ENCODE measurements around the gene SLC9A1.

GRCh38 chr1:27116697-27117096 is 38.2 kb downstream of the SLC9A1 start:
- TF ChIP-seq CTCF (IDR thresholded peaks at IDR 0.05) (no peak), SMC3 (IDR thresholded peaks at IDR 0.05; ENCODE audit: low read depth, low read length) (no peak), MXI1 (IDR thresholded peaks at IDR 0.05; ENCODE audit: low read depth, low read length) (no peak)
- TF ChIP-seq, protein P1, sequence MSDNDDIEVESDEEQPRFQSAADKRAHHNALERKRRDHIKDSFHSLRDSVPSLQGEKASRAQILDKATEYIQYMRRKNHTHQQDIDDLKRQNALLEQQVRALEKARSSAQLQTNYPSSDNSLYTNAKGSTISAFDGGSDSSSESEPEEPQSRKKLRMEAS (IDR thresholded peaks at IDR 0.05; ENCODE audit: low read depth): no peak
- TF ChIP-seq, protein P2, sequence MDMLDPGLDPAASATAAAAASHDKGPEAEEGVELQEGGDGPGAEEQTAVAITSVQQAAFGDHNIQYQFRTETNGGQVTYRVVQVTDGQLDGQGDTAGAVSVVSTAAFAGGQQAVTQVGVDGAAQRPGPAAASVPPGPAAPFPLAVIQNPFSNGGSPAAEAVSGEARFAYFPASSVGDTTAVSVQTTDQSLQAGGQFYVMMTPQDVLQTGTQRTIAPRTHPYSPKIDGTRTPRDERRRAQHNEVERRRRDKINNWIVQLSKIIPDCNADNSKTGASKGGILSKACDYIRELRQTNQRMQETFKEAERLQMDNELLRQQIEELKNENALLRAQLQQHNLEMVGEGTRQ (IDR thresholded peaks at IDR 0.05; ENCODE audit: borderline replicate concordance, low read depth, low read length): no peak
